Panc1 (cell line): ENCODE measurements around the gene RAPGEF5. TPM values are rescaled to one million over a fixed set of nuclear protein-coding genes. Genes with fewer than 3 reads are reported as not detected.

Experiments used
- ATAC-seq: fragments of 200-7000 bp; cut with Tn5 transposase; 2 replicates; pipeline ENCODE4 v1.9.1; 2020; ENCODE audit warnings: mild to moderate bottlenecking, moderate library complexity
- BruUV-seq: library from RNA; stranded (reverse); fragments of 400-500 nt; replicated peaks from 2 replicates; lab custom pipeline; 2021; lab: Mats Ljungman, UMichigan
- CTCF ChIA-PET: fragments of 300-600 bp; sonication (Branson Sonifier 250); formaldehyde crosslinking; loops from one replicate; lab custom pipeline; 2022; ENCODE audit warnings: antibody characterized with exemption; lab: Charles Lee
- POLR2A ChIA-PET: fragments of 300-600 bp; sonication (Branson Sonifier 250); formaldehyde crosslinking; loops from one replicate; lab custom pipeline; 2022; ENCODE audit warnings: antibody characterized with exemption; lab: Charles Lee
- DNase-seq: peaks from one replicate; pipeline ENCODE4 v3.0.0-alpha.2; 2010; ENCODE audit warnings: low read depth, low spot score
- H3K27ac ChIP-seq: 2 replicates; pipeline ENCODE4 v1.5.1; 2011; ENCODE audit warnings: mild to moderate bottlenecking, low read length, inconsistent platforms
- H3K27me3 ChIP-seq: fragments of 200-500 bp; sonication (Bioruptor generic); 2 replicates; pipeline ENCODE4 v1.6.0; 2014; ENCODE audit warnings: low read length, inconsistent platforms; ENCODE audit not compliant: control insufficient read depth, insufficient read depth
- H3K36me3 ChIP-seq: fragments of 200-500 bp; sonication (Bioruptor generic); 2 replicates; pipeline ENCODE4 v1.5.1; 2014; ENCODE audit warnings: inconsistent platforms, mild to moderate bottlenecking, low read length, moderate library complexity; ENCODE audit not compliant: control insufficient read depth, insufficient read depth
- H3K4me1 ChIP-seq: 2 replicates; pipeline ENCODE4 v1.5.1; 2011; ENCODE audit warnings: inconsistent platforms, mild to moderate bottlenecking, low read length, moderate library complexity; ENCODE audit not compliant: control insufficient read depth, insufficient read depth
- H3K4me3 ChIP-seq, 2 experiments: 2 replicates each; pipeline ENCODE4 v1.5.1; 2011 to 2012; ENCODE audit warnings: low read depth in 2 of 2, low read length in 2 of 2, mild to moderate bottlenecking in 2 of 2, inconsistent platforms in 1 of 2, moderate library complexity in 1 of 2
- H3K9me3 ChIP-seq: fragments of 200-500 bp; sonication (Bioruptor generic); 2 replicates; pipeline ENCODE4 v1.5.1; 2014; ENCODE audit warnings: low read depth, mild to moderate bottlenecking, inconsistent platforms, low read length, moderate library complexity; ENCODE audit not compliant: control insufficient read depth, insufficient read depth
- POLR2AphosphoS5 ChIP-seq: IDR thresholded peaks from 2 replicates; pipeline ENCODE4 v1.6.1; 2012; ENCODE audit warnings: mild to moderate bottlenecking, low read depth, low read length, moderate library complexity
- SIN3A ChIP-seq: IDR thresholded peaks from 2 replicates; pipeline ENCODE4 v1.6.1; 2012; ENCODE audit warnings: low read depth, mild to moderate bottlenecking, low read length, moderate library complexity, borderline replicate concordance; ENCODE audit not compliant: insufficient read depth
- TCF7L2 ChIP-seq: IDR thresholded peaks from 2 replicates; pipeline ENCODE4 v1.6.1; 2011; ENCODE audit warnings: mild to moderate bottlenecking, low read depth, low read length, inconsistent platforms
- in situ Hi-C: cut with HindIII; loops from 2 replicates; pipeline ENCODE4 v1.10.0; 2016; ENCODE audit warnings: low sequenced_read_pairs, low pct_unique_long_range_greater_than_20kb
- intact Hi-C: fragments of 100-400 bp; cut with micrococcal nuclease; formaldehyde crosslinking; loops from one replicate; pipeline ENCODE4 v1.10.0; 2022; ENCODE audit not compliant: unreplicated experiment
- total RNA-seq: library from RNA; stranded (reverse); gene quantifications from one replicate; pipeline ENCODE4 v1.2.1, GENCODE V29; 2021; ENCODE audit not compliant: unreplicated experiment
- TF ChIP-seq, protein P1 (sequence below), 2 experiments: IDR thresholded peaks; 2 replicates each; pipeline ENCODE4 v1.6.1; 2011 to 2012; ENCODE audit warnings: low read depth in 2 of 2, control low read depth in 1 of 2, low read length in 1 of 2, mild to moderate bottlenecking in 1 of 2, moderate library complexity in 1 of 2; ENCODE audit not compliant: insufficient read depth in 1 of 2
- TF ChIP-seq, protein P2 (sequence below): fragments of 450-650 bp; IDR thresholded peaks from 2 replicates; pipeline ENCODE4 v1.5.1; 2017; ENCODE audit warnings: mild to moderate bottlenecking

The RAPGEF5 gene
- total RNA-seq, 1 experiment from 2014 or later: 1.4 TPM

DNA sequence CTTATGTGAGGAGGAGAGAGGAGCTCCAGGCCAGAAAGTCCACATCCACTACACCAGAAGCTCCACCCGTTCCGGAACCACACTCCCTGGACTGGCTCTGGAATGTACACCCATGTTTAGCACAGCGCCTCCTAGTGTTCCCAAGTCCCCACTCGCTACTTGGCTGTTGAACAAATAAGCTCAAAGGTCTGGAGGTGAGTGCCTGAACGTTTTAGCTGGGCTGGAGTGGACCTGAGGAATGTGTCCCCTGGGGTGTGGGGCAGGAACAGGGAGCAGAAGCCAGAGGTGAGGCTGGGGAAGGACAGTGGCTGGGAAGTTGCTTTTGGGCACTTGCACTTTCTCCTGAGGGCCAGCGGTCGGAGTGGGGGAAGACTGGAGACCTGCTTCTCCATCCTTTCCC lies 247.2 kb downstream of the RAPGEF5 start:
- in situ Hi-C loops (no loop called here), intact Hi-C loops (loop anchor here (1.0 to 10.0 kb wide), 3 partner anchors 185 to 391 kb away; partner anchors contain the start of gene STEAP1B)
- TF ChIP-seq TCF7L2 (no peak), POLR2AphosphoS5 (no peak), SIN3A (no peak)
- TF ChIP-seq, protein P1, sequence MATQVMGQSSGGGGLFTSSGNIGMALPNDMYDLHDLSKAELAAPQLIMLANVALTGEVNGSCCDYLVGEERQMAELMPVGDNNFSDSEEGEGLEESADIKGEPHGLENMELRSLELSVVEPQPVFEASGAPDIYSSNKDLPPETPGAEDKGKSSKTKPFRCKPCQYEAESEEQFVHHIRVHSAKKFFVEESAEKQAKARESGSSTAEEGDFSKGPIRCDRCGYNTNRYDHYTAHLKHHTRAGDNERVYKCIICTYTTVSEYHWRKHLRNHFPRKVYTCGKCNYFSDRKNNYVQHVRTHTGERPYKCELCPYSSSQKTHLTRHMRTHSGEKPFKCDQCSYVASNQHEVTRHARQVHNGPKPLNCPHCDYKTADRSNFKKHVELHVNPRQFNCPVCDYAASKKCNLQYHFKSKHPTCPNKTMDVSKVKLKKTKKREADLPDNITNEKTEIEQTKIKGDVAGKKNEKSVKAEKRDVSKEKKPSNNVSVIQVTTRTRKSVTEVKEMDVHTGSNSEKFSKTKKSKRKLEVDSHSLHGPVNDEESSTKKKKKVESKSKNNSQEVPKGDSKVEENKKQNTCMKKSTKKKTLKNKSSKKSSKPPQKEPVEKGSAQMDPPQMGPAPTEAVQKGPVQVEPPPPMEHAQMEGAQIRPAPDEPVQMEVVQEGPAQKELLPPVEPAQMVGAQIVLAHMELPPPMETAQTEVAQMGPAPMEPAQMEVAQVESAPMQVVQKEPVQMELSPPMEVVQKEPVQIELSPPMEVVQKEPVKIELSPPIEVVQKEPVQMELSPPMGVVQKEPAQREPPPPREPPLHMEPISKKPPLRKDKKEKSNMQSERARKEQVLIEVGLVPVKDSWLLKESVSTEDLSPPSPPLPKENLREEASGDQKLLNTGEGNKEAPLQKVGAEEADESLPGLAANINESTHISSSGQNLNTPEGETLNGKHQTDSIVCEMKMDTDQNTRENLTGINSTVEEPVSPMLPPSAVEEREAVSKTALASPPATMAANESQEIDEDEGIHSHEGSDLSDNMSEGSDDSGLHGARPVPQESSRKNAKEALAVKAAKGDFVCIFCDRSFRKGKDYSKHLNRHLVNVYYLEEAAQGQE (IDR thresholded peaks at IDR 0.05; ENCODE audit: insufficient read depth in 1 of 2, low read depth in 2 of 2, low read length in 1 of 2): no peak
- TF ChIP-seq, protein P2, sequence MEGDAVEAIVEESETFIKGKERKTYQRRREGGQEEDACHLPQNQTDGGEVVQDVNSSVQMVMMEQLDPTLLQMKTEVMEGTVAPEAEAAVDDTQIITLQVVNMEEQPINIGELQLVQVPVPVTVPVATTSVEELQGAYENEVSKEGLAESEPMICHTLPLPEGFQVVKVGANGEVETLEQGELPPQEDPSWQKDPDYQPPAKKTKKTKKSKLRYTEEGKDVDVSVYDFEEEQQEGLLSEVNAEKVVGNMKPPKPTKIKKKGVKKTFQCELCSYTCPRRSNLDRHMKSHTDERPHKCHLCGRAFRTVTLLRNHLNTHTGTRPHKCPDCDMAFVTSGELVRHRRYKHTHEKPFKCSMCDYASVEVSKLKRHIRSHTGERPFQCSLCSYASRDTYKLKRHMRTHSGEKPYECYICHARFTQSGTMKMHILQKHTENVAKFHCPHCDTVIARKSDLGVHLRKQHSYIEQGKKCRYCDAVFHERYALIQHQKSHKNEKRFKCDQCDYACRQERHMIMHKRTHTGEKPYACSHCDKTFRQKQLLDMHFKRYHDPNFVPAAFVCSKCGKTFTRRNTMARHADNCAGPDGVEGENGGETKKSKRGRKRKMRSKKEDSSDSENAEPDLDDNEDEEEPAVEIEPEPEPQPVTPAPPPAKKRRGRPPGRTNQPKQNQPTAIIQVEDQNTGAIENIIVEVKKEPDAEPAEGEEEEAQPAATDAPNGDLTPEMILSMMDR: no peak; the same call in 1 of the 2 replicates
- H3K27me3 ChIP-seq: peaks cover 4% of the 10 kb centered on the region
- no peak overlapping the region for H3K4me3 ChIP-seq
- H3K36me3 ChIP-seq: no peaks in the 10 kb centered on the region
- ATAC-seq: peak; percentile 55; the same call in 1 of the 2 replicates
- no peaks in the 10 kb centered on the region for H3K9me3 ChIP-seq
- H3K27ac ChIP-seq: no peak overlapping the region
- CTCF ChIA-PET: interaction anchor here (0.6 to 1.3 kb wide), 8 partner anchors 44 to 683 kb away, joined by 3 to 8 read pairs (median 4); no protein-coding TSS in a partner anchor
- no peak for DNase-seq
- POLR2A ChIA-PET: no interaction called here
- no TSS peak for BruUV-seq
- no peaks in the 10 kb centered on the region for H3K4me1 ChIP-seq

DNA sequence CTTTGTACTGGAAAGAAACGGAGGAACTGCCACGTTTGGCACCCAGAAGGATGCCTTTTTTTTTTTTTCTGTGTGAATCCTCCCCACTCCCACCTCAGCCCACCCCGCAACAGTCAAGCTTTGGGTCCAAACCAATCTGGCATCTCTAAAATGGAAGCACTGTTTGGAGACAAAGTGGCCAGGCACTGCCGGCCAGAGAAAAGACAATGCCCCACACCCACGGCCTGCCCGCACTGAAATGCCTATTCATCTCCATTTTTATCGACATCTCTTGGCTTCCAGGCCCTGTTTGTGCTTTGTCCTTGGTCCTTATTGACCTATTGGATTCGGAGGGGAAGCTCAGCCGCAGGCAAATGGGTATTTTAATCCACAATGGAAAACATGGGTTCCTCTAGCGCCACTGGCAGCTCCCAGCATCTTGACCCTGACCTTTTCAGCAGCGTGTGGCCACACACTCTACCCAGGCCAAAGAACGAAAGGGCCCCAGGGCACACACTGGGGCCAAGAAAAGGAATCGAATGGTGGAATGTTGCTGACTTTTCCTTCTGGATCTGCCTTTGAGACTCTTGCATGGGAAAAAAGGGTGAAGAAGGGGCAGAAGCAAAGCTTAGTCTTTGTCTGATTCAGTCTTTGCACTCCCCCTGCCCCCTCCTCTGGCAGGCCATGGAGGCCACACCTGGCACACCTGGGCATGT lies 248.7 kb downstream of the RAPGEF5 start:
- H3K27ac ChIP-seq: no peak overlapping the region
- intact Hi-C loops: no loop called here
- H3K4me3 ChIP-seq: no peak overlapping the region
- no peaks in the 10 kb centered on the region for H3K36me3 ChIP-seq
- ChIA-PET CTCF (no interaction called here), POLR2A (no interaction called here)
- peaks cover 6% of the 10 kb centered on the region for H3K27me3 ChIP-seq
- H3K9me3 ChIP-seq: no peaks in the 10 kb centered on the region
- DNase-seq: no peak
- no peaks in the 10 kb centered on the region for H3K4me1 ChIP-seq
- BruUV-seq: no TSS peak
- in situ Hi-C loops: no loop called here
- ATAC-seq: no peak
- TF ChIP-seq, protein P2: no peak
- TF ChIP-seq TCF7L2 (no peak), POLR2AphosphoS5 (no peak), SIN3A (no peak)
- TF ChIP-seq, protein P1 (IDR thresholded peaks at IDR 0.05; ENCODE audit: insufficient read depth in 1 of 2, low read depth in 2 of 2, low read length in 1 of 2): no peak
